Measurements from ENCODE around the gene ASIC3. TPM values are rescaled to one million over a fixed set of nuclear protein-coding genes. Genes with fewer than 3 reads are reported as not detected.

The ASIC3 gene
- total RNA-seq, 1 donor from 2014 or later, result 5.8 TPM

- H3K9me3 Mint-ChIP-seq (ENCODE audit: unreplicated experiment), result no peaks in the 10 kb centered on the region
- TF ChIP-seq CTCF (IDR thresholded peaks at IDR 0.05), result peak; percentile 50
- no peaks in the 10 kb centered on the region for H3K27me3 Mint-ChIP-seq (ENCODE audit: unreplicated experiment)
- H3K4me1 Mint-ChIP-seq (ENCODE audit: unreplicated experiment), result peaks cover 20% of the 10 kb centered on the region
- DNase-seq (ENCODE audit: extremely low spot score, unreplicated experiment), result peak; percentile 99
- H3K27ac Mint-ChIP-seq (ENCODE audit: unreplicated experiment), result peak within 1 kb of the TSS; percentile 99
- peak within 1 kb of the TSS; percentile 88 for H3K4me3 Mint-ChIP-seq (ENCODE audit: unreplicated experiment)
- no peaks in the 10 kb centered on the region for H3K36me3 Mint-ChIP-seq (ENCODE audit: unreplicated experiment)
Observed at GRCh38 chr7:151028131-151028947, 20.0 kb upstream of the ASIC3 start, which contains the start of gene ABCB8. Gene ABCB8, plus strand, starts transcription at chr7:151028450. Its CDS starts 66 bp downstream, at chr7:151028516.

- TF ChIP-seq CTCF (IDR thresholded peaks at IDR 0.05), result no peak
- peaks cover 20% of the 10 kb centered on the region for H3K4me1 Mint-ChIP-seq (ENCODE audit: unreplicated experiment)
- no peak for DNase-seq (ENCODE audit: extremely low spot score, unreplicated experiment)
- H3K27ac Mint-ChIP-seq (ENCODE audit: unreplicated experiment), result peak overlapping the region; percentile 96
- H3K36me3 Mint-ChIP-seq (ENCODE audit: unreplicated experiment), result no peaks in the 10 kb centered on the region
- H3K9me3 Mint-ChIP-seq (ENCODE audit: unreplicated experiment), result no peaks in the 10 kb centered on the region
- H3K27me3 Mint-ChIP-seq (ENCODE audit: unreplicated experiment), result no peaks in the 10 kb centered on the region
- H3K4me3 Mint-ChIP-seq (ENCODE audit: unreplicated experiment), result peak overlapping the region; percentile 88
Observed at GRCh38 chr7:151028948-151029501, 19.3 kb upstream of the ASIC3 start.

GRCh38 chr7:151031011-151031410 is 17.3 kb upstream of the ASIC3 start:
- Mint-ChIP-seq H3K27me3 (ENCODE audit: unreplicated experiment) (no peaks in the 10 kb centered on the region), H3K4me1 (ENCODE audit: unreplicated experiment) (peaks cover 20% of the 10 kb centered on the region), H3K9me3 (ENCODE audit: unreplicated experiment) (no peaks in the 10 kb centered on the region), H3K4me3 (ENCODE audit: unreplicated experiment) (no peak overlapping the region), H3K36me3 (ENCODE audit: unreplicated experiment) (no peaks in the 10 kb centered on the region), H3K27ac (ENCODE audit: unreplicated experiment) (no peak overlapping the region)
- DNase-seq (ENCODE audit: extremely low spot score, unreplicated experiment), result no peak
- no peak for TF ChIP-seq CTCF (IDR thresholded peaks at IDR 0.05)

GRCh38 chr7:151032936-151033863 is 15.1 kb upstream of the ASIC3 start:
- Mint-ChIP-seq H3K4me1 (ENCODE audit: unreplicated experiment) (peaks cover 14% of the 10 kb centered on the region), H3K4me3 (ENCODE audit: unreplicated experiment) (no peak overlapping the region), H3K36me3 (ENCODE audit: unreplicated experiment) (no peaks in the 10 kb centered on the region), H3K9me3 (ENCODE audit: unreplicated experiment) (no peaks in the 10 kb centered on the region), H3K27me3 (ENCODE audit: unreplicated experiment) (no peaks in the 10 kb centered on the region), H3K27ac (ENCODE audit: unreplicated experiment) (no peak overlapping the region)
- no peak for TF ChIP-seq CTCF (IDR thresholded peaks at IDR 0.05)
- DNase-seq (ENCODE audit: extremely low spot score, unreplicated experiment), result no peak
